T1000 (cell line): Measurements from ENCODE around the gene ATXN1.
"Not testable (repeated sequence)": the region's sequence is repeated elsewhere in the genome, so short reads cannot be mapped to it uniquely, and the experiment has no call there.

Experiments
- DNase-seq: peaks from one replicate; lab custom pipeline; 2025; ENCODE audit warnings: mixed read lengths; lab: John Stamatoyannopoulos, UW

Gene ATXN1

GRCh38 chr6:16760516-16761470, at the start of gene ATXN1:
TSS of gene ATXN1 (minus strand) at chr6:16761460.
- DNase-seq, result no peak

GRCh38 chr6:16810411-16810810, 49.2 kb upstream of the ATXN1 start:
- no peak for DNase-seq

- DNase-seq, result no peak
Measured at GRCh38 chr6:16809753-16810358, 48.6 kb upstream of the ATXN1 start.

- DNase-seq, result no peak
Measured at GRCh38 chr6:16807956-16808355, 46.7 kb upstream of the ATXN1 start.

GRCh38 chr6:16806363-16806762, 45.1 kb upstream of the ATXN1 start:
- DNase-seq, result no peak

GRCh38 chr6:16805243-16805950, 44.1 kb upstream of the ATXN1 start:
- no peak for DNase-seq

GRCh38 chr6:16804546-16805242, 43.4 kb upstream of the ATXN1 start:
- no peak for DNase-seq

GRCh38 chr6:16803294-16804200, 42.3 kb upstream of the ATXN1 start:
- no peak for DNase-seq

GRCh38 chr6:16802071-16802470, 40.8 kb upstream of the ATXN1 start:
- no peak for DNase-seq

GRCh38 chr6:16800942-16801341, 39.7 kb upstream of the ATXN1 start:
- no peak for DNase-seq

- DNase-seq, result no peak
Measured at GRCh38 chr6:16800341-16800740, 39.1 kb upstream of the ATXN1 start.

GRCh38 chr6:16799279-16800193, 38.3 kb upstream of the ATXN1 start:
- no peak for DNase-seq

GRCh38 chr6:16793828-16794412, 32.7 kb upstream of the ATXN1 start:
- DNase-seq, result no peak

GRCh38 chr6:16789329-16790038, 28.2 kb upstream of the ATXN1 start:
- DNase-seq, result no peak

GRCh38 chr6:16787128-16787682, 25.9 kb upstream of the ATXN1 start:
- no peak for DNase-seq

GRCh38 chr6:16785496-16785895, 24.2 kb upstream of the ATXN1 start:
- DNase-seq, result no peak

GRCh38 chr6:16784957-16785356, 23.7 kb upstream of the ATXN1 start:
- not testable (repeated sequence) for DNase-seq

GRCh38 chr6:16783952-16784565, 22.8 kb upstream of the ATXN1 start:
- DNase-seq, result no peak
